HG02571 (cell line): ENCODE data around the gene FGF23.
"Not testable (repeated sequence)": the region's sequence is repeated elsewhere in the genome, so short reads cannot be mapped to it uniquely, and the experiment has no call there.

Experiments used
- ATAC-seq: cut with Tn5 transposase; IDR thresholded peaks from one replicate; pipeline ENCODE4 v1.9.1; 2021; ENCODE audit warnings: mild to moderate bottlenecking, moderate library complexity; ENCODE audit not compliant: unreplicated experiment

FGF23 gene

DNA sequence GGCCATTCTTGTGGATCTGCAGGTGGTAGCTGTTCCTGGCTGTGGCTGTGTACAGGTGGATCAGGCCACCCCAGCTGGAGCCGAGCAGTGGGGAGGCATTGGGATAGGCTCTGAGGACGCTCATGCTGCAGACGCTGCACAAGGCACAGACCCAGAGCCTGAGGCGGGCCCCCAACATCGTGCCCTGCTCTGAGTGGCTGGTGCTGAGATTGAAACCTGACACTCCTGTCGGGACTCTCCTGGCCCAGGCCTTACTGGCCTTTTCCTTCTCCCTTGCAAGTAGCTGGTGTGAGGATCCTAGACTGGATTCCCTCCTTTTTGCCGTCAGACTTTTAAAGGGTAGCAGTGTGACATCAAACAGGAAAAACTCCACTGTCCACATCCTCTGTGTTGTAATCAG, at the start of gene FGF23:
TSS of gene FGF23 (minus strand) at position 308 of the 400 bp plus-strand sequence. CDS start at position 178, 130 bp downstream.
- ATAC-seq: no peak

DNA sequence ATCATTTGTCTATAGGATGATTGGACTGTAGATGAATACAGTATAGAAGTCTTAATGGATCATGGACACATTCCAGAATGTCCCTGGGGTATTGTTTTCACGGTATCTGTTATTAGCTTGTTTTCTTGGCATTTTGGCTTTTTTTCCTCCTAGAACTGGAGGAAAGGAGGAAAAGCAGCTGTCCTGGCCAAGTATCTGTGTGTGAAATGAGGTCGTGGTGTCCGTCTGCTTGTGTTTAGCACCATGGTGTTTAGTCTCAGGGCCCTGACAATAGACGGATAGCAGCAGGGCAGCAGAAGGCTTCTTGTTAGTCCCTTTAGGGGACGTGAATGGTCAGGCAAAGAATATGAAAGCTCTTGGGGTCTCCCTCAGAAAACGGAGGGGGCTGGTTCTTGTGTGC, 44.9 kb upstream of the FGF23 start:
- ATAC-seq: no peak

DNA sequence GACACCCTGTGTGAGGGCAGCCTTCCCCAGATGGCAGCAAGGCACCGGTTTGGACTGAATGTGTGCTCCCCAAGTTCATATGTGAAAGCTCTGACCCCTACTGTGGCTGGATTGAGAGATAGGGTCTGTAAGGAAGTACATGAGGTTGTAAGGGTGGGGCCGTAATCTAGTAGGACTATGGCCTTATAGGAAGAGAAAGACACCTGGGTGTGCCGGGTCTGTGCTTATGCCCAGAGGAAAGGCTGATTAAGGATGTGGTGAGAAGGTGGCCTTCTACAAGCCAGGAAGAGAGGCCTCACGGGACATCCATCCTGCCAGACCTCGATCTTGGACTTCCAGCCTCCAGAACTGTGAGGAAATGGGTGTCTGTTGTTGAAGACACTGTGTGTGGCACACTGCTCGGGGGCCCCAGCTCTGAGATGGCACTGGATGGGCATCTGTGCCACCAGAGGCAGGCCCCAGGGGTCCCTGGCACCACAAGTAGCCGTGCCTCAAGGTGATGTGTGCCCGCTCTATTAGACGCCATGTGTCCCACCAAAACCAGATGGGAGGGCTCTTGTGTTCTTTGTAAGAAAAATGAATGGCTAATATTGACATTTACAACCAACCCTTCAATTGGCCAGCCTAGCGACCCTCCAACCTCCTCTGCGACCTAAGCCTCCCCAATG, 44.1 kb upstream of the FGF23 start:
- ATAC-seq: no peak

DNA sequence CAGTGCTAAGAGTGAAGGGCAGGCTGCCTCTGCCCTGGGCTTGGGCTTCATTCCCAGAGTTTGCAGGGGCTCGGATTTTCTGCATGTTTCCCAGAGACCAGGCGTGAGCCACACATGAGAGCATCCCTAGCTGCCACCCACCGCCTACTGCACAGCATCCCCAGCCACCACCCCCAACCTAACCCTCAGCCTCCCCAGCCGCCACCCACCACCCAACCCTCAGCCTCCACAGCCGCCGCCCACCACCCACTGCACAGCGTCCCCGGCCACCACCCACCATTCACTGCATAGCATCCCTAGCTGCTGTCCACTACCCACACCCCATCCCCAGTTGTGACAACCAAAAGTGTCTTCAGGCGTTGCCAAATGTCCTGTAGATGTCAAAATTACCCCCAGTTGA, 43.5 kb upstream of the FGF23 start:
- ATAC-seq: no peak

DNA sequence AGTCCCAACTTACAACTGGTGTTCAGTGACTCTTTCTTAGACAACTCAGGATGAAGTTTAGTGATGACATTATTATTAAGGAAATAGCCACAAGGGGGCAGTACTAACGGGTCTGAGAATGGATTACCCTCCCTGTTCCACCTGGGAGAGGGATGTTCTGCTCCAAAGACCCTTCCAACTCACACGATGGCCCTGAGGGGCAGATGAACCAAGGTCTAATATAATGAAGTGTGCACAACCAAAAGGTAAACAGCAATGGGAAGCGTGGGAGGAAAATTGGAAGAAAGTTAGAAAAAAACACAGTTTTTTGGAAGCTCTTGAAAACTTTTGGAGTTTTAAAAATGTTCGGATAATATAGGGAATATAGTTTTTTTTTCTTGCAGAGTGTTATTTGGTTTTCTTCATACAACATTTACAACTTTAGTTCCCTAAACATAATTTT, 42.1 kb upstream of the FGF23 start:
- ATAC-seq: no peak

DNA sequence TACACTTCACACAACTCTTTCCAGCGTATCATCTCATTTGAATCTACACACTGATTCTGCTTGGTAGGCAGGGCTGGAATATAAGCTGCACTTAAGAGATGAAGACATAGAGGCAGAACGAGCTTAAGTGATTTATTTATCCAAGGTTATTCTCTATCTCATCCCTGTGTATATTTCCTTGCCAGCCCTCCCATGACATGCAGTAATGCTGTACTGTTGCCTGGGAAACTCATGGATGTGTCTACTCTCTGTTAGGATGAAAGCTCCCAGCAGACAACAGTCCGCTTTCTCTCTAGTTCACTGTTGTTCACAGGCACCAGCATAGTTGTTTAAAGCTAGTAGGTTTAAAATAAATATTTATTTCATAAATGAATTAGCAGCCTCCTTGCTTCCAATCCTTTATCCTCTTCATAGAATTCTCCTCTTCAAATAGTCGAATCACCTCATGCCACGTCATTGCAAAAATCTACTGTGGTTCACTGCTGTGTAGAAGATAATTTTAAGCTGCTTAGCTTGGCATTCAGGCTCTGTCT, 40.7 kb upstream of the FGF23 start:
- ATAC-seq: no peak

DNA sequence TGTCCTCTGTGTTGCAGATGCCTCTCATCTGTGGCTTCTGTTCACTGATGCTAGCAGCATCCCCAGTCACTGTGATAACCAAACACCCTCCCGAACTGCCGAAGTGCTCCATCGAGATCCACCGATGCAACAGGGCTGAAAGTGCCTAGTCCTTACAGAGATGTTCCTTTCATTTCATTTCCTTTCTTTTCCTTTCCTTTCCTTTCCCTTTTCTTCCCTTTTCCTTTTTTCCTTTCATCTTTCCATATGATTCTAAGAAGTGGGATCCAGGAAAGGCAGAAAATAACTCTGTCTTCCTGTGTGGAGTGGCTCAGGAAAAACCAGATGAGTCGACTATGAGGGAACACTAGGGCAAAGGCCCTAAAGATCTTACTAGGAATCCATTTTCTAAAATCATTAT, 39.4 kb upstream of the FGF23 start:
- ATAC-seq: no peak

DNA sequence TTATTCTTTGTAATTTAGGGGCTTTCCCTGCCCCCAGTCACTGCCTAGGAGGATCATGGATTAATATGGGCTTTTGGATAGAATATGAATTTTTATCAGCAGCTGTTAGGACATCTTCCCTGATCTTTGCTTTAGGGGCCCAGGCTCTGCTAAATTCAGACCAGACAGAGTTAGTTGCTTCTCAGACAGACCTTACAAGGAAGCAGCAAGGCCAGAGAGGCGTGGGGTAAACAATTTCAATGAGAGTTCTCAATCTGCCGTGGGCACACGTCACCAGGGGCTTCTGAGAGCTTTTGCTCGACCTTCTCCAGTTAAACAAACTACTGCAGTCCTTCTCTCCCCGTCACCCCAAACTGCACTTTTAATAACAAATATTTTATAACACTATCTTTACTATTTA, 38.4 kb upstream of the FGF23 start:
- no peak for ATAC-seq

DNA sequence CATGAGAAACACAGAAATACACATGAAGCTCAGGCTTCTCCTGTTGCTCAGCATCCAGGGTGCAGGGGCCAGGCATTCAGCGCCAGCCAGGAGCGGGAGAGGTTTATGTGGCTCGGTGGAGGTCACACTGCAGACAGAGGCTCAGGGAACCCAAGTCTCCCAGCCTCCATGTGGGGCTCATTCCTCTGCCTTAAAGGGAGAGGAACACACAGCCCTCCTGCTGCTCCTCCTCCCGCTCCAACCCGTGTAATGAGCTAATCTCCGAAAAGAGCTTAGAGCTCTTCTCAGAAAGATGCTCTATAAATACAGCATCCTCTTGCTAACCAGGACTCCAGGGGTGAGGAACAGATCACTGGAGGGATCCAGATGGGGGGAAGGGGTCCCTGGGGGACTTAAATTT, 37.9 kb upstream of the FGF23 start:
- no peak for ATAC-seq

DNA sequence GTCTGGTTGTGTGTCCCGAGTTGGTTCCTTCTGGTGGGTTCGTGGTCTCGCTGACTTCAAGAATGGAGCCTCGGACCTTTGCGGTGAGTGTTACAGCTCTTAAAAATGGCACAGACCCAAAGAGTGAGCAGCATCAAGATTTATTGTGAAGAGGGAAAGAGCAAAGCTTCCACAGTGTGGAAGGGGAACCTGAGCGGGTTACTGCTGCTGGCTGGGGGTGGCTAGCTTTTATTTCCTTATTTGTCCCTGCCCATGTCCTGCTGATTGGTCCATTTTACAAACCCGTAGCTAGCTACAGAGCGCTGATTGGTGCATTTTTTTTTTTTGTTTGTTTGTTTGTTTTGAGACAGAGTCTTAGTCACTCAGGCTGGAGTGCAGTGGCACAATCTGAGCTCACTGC, 36.8 kb upstream of the FGF23 start:
- ATAC-seq: no peak

DNA sequence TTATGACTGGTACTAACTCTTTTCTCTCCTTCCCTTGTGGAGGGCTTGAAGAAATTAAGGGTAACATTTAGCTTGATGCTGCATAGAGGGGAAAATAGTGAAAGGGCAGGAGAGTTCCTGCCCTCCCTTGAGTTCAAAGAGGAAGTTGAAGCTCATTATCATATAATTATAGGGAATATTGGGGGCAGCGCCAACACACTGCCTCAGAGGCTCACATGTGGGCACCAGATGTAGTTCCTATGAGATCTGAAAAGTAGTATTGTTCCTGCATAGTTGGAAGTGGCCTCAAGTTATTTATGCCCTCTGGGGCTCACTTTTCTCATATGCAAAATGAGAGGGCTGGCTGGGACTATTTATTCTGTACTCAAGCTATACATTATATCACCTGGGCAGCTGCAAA, 33.0 kb upstream of the FGF23 start:
- ATAC-seq: no peak

DNA sequence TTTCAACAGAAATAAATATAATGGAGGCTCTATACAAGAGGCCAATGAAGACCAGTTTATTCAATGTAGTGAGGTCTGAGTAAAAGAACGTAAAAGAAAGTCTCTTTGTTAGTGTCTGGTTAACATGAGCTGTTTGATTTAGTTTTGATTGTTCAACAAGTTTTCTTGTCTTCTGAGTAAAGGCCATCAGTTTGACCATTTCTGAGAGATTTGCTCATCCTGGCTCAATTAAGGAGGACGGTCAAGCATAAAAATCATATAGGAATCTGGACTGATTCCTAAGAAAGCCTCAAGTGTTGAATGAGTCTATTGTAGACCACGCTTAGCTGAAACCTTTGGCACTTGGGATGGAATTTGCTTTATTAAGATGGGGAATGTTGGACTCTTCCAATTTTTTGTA, 32.5 kb upstream of the FGF23 start:
- no peak for ATAC-seq

DNA sequence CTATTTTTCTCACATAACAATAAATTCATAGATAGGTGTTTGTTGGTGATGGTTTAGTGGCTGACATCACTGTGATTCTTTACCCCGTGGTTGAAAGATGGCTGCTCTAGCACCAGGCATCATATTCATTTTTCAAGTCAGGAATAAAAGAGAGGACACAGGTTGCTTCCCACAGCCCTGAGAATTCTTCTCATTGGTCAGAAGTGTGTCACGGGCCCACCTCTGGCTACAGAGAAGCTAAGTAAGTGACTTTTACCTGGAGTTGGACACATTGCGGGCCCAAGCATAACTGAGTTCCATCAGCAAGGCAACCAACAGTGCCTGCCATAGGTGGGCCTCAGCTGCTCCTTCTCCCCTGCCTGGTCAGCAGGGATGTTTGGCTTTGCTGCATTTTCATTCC, 27.6 kb upstream of the FGF23 start:
- no peak for ATAC-seq

DNA sequence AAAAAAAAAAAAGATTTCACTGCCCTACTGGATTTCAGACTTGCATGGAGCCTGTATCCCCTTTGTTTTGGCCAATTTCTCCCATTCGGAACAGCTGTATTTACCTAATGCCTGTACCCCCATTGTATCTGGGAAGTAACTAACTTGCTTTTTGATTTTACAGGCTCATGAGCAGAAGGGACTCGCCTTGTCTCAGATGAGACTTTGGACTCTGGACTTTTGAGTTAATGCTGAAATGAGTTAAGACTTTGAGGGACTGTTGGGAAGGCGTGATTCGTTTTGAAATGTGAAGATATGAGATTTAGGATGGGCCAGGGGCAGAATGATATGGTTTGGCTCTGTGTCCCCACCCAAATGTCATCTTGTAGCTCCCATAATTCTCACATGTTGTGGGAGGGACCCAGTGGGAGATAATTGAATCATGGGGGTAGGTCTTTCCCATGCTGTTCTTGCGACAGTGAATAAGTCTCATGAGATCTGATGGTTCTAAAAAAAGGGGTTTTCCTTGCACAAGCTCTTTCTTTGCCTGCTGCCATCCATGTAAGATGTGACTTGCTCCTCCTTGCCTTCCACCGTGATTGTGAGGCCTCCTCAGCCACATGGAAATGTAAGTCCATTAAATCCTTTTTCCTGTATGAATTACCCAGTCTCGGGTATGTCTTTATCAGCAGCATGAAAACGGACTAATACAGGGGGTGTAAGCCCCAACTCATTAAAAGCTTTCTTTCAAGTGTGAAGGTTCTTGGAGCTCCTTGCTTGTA, 25.5 kb upstream of the FGF23 start:
- not testable (repeated sequence) for ATAC-seq

DNA sequence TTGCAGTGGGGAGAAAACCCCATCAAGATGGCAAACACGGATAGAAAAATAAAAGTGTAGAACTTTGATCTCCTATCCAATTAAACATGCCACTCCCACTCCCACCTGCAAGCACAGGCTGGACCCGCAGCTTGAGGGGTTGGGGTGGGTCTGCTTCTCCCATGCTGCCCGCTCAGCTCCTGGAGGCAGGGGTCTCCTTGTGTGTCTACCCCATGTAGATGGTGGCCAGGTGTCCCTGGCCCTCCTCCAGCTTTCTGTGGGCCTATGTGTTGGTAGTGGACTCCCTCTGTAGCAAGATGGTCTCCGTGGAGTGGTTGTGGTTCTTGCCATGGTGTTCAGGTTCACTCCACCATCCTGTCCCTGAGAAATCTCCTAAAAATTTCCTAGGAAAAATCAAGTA, 23.5 kb upstream of the FGF23 start:
- no peak for ATAC-seq

DNA sequence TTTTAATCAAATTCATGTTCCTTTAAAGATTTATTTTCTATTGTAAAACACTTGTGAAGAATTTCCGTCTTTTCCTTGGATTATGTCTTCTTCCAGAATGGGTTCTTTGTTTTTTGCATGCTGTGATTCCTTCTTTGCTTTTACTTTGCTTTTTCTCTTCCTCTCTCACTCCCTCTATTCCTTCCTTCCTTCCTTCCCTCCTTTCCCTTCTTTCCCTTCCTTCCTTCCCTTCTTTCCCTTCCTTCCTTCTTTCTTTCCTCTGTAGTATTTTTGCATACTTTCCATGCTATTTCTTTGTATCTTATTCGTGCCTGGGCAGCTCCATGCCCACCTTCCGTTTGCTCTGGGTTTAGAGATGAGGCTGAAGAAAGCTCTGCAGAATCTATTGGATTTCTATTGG, 21.6 kb upstream of the FGF23 start:
- no peak for ATAC-seq

DNA sequence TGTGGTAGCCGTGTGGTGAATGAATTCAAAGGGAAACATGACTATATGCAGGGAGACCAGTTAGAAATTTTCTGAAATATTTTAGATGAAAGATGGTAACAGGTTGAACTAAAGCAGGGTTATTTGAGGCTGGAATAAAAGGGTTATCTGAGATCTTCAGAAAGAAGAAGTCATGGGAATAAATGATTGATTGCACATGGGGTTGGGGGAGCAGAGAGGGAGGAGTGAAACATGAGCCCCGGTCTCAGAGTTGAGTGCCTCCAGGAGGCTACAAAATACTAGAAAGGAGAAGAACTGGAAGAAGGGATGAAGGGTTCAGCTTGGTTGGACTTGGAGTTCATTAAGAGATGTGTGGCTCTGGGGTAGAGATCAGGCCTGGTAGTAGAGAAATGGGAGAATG, 16.3 kb upstream of the FGF23 start:
- ATAC-seq: no peak

DNA sequence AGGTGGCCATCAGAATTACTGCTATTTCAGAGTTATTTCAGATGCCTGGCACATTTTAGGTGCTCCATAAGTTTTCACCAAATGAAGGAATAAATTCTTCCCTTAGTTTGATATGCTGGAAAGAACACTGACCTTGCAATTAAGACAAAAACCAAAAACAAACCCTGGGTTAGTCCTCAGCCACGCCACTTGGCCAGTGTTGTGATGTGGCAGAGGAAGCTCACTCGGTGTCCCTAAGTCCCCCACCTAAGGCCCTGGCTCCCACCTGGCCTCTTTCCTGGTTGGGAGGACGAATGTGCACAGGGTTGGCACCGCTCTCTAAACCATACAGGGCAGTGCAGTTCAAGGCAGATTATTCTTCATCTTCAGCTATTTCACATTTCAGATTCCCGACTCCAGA, 13.7 kb upstream of the FGF23 start:
- no peak for ATAC-seq

DNA sequence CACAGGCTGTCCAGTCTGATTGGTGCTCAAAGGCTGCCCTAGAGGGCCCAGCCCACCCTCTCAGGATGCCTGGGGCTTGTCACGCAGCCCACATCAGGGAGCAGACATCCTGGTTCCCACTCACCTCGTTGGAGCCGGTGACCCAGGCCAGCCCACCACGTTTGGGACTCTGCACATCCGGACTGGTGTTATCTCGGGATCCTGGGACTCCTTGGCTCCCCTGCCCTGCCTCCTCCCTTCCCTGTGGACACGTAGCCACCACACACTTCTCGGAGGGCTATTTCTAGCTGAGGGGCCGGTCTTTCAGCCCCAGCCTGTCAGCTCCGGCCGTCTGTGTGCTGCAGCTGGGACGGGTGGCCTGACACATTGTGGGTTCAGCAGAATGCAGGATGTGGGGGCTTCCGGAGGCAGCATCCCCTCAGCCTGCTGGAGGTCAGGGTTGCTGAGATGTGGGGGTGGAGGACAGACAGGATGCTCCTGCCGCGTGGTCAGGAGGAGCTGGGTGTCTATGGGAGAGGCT, 12.8 kb upstream of the FGF23 start:
- ATAC-seq: no peak

DNA sequence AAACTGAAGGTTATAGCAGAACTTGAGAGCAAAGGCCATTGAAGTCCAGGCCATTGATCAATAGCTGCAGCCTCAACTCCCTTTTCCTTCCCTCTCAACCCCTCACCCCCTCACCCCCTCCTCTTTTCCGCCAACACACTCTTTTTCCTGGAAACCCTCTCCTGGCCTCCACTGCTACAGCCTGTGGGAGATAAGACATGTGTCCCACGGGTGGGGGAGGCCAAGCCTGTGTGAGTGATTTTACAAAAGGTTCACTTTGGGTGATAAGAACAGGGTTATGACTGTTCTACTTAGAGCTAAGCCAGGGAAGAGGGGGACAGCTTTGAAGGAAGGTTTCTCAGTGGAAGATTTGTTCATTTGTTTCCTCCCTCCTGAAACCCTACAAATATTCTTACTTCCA, 9.2 kb upstream of the FGF23 start:
- no peak for ATAC-seq

DNA sequence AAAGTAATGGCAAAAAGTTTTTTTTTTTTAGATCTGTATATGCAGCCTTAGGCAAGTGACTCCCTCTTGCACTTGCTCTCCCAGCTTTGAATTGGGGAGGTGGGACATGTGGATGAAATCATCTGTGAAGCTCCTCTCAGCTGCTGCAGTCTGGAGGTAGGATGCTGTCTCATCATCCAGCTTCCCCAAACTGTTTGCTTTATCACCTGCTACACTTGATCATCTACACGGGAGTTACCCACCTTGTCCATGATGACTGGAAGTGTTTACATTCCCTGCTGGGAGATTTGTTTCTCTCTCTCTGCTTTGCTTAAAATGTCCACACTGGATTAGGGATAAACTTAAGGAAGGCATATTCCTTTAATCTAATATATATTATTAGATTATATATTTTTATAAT, 8.5 kb upstream of the FGF23 start:
- ATAC-seq: no peak

DNA sequence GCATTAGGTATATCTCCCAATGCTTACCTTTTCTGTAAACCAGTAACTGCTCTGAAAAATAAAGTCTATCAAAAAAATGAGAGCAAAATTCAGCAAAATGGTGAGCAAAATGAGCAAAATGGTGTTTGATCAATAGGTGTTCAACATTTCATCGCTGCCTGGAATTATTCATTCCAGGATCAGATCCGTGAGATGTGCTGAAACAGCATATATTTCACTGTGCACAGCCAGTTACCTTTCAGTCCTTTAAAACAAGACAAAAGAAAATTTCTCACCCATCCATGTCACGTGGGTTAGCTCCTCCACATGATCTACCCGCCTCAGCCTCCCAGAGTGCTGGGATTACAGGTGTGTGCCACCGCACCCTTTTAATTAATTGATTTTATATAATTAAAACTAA, 8.1 kb upstream of the FGF23 start:
- no peak for ATAC-seq
